HL-60/S4 treated with retinoic acid at 250 ng/mL for 4 days and 3 days (cell line): ENCODE measurements around the gene SLC38A11.
"Not testable (repeated sequence)": the region's sequence is repeated elsewhere in the genome, so short reads cannot be mapped to it uniquely, and the experiment has no call there.

Experiments used
- in situ Hi-C: fragments of 300-500 bp; cut with MboI; formaldehyde crosslinking; loops from 2 replicates; pipeline ENCODE4 v1.7.0; 2022; ENCODE audit warnings: low sequenced_read_pairs

Gene SLC38A11, protein sequence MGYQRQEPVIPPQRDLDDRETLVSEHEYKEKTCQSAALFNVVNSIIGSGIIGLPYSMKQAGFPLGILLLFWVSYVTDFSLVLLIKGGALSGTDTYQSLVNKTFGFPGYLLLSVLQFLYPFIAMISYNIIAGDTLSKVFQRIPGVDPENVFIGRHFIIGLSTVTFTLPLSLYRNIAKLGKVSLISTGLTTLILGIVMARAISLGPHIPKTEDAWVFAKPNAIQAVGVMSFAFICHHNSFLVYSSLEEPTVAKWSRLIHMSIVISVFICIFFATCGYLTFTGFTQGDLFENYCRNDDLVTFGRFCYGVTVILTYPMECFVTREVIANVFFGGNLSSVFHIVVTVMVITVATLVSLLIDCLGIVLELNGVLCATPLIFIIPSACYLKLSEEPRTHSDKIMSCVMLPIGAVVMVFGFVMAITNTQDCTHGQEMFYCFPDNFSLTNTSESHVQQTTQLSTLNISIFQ

DNA sequence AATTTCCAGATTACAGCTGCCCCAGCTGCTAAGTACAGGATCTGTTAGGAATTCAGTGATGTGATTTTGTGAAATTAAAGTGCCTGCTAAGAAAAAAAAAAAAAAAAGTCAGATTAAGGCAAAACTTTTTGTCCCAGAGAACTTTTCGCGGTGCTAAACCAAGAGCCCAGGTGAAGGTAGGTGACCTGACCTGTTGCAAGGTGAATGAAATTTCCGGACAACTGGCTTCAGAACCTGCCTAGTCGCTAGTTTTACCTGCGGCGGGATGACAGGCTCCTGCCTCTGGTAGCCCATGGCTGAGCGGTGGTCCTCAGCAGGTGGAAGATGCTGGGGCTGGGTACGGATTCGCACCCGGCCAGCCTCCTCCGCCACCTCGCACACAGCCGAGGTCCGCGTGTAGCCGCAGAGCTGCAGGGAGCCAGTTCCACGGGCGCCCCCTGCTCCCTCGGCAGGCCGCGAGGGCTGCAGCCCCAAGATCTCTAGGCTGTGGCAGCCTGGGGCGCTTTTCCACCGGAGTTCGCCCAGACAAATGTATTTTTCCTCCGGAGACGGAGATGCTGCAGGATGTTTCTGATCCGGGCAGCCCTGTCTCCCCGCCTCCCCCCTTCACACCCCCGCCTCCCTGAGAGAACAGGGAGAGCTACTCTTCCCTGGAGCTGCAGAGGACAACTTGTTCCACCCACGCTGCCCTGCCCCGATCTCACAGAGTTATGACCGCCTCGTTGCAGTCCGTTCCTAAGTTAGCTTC is at the start of gene SLC38A11:
Gene SLC38A11, minus strand, starts transcription at position 572 of the 748 bp plus-strand sequence. Its CDS starts 278 bp downstream, at position 294.
- in situ Hi-C loops = no loop called here

- in situ Hi-C loops = no loop called here
Measured at GRCh38 chr2:165003443-165004130, 48.3 kb upstream of the SLC38A11 start.

- in situ Hi-C loops = no loop called here
Measured at GRCh38 chr2:165002638-165003037, 47.3 kb upstream of the SLC38A11 start.

GRCh38 chr2:164994664-164995299 is 39.5 kb upstream of the SLC38A11 start:
- in situ Hi-C loops = not testable (repeated sequence)

- in situ Hi-C loops = no loop called here
Measured at GRCh38 chr2:164993287-164994016, 38.1 kb upstream of the SLC38A11 start.

DNA sequence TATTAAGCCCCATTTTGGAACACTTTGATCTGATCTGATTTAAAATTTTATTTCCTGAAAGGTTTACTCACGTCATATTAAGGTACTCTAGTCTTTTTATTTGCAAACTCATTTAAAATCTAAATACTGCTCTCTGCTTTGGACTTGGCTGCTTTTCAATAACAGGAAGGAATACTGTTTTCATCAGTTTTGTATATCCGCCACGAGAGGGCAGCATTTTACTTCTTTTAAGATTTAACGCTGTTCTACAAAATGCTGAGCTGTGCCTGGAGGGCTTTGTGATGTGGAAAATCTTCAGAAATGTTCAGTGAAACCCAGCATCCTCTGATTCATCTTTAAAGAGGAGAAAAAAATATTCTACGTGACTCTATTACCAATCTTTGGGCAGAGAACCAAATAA is 37.5 kb upstream of the SLC38A11 start:
- in situ Hi-C loops = no loop called here

GRCh38 chr2:164992093-164992454 is 36.7 kb upstream of the SLC38A11 start:
- in situ Hi-C loops = not testable (repeated sequence)

DNA sequence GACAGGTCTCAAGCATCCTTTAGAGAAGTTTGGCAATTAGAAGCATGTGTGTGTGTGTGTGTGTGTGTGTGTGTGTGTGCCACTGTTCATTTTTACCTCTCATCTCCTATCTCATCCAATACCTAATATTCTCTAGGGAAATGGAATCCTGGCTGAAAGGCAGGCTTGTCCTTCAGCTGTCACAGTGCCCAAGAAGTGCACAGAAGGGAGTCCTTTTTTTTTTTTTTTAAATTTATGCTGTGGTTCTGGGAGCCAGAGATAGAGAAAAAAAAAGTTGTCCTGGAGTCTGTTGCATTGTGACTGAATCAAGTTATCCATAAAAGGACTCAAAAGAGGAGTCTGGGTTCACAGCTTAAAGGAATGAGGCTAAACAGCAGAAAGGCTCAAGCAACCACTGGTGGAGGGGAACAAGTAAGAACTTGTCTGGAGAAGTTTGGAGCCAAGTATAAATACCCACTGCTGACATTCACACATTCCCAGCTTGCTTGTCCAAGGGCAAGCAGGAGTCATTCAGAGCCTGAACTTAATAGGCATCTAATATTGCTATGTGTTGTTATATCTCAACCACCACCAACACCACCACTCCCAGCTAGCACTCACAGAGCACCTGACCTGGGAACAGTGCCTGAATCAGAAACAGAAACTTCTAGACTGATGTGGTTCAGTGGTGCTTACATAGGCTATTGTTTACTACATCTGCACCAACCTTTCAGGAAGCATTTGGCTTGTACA is 36.2 kb upstream of the SLC38A11 start:
- in situ Hi-C loops = not testable (repeated sequence)

- in situ Hi-C loops = not testable (repeated sequence)
Measured at GRCh38 chr2:164990953-164991352, 35.6 kb upstream of the SLC38A11 start.

- in situ Hi-C loops = not testable (repeated sequence)
Measured at GRCh38 chr2:164988805-164989204, 33.5 kb upstream of the SLC38A11 start.

- in situ Hi-C loops = not testable (repeated sequence)
Measured at GRCh38 chr2:164986027-164986426, 30.7 kb upstream of the SLC38A11 start.

GRCh38 chr2:164984428-164984827 is 29.1 kb upstream of the SLC38A11 start:
- in situ Hi-C loops = no loop called here

DNA sequence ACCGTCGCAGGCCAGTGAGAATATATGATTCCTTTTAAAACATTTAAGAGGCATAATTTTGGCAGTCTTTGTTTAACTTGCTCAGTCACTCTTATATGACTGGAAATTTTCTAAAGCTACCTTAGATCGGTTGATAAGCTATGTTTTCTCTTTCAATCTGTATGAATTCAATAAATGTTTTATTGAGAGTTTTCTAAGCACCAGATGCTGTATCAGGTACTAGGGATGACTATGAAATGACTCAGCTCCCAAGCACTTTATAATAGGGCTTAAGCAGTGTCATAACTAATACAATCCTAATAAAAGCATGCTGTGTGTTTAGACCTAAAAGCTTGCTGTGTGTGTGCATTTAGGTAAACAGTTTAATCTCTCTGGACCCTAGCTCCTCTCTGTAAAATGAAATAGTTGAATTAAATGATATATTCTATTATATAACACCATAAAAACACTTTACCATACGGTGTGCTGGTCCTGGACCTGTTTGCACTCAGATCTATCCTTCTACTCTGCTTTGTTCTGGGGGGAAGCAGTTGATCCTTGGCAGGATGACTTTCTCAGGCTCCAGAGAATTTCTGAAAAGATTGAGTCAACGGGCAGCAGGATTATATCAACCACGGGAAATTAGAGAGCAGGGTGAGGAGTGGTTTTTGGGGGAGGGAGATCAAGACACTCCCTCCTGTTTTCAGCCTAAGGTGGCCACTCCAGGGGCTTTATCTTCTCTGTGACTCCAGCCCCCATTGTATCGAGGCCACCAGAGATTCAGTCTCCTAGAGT is 26.1 kb upstream of the SLC38A11 start:
- in situ Hi-C loops = no loop called here

DNA sequence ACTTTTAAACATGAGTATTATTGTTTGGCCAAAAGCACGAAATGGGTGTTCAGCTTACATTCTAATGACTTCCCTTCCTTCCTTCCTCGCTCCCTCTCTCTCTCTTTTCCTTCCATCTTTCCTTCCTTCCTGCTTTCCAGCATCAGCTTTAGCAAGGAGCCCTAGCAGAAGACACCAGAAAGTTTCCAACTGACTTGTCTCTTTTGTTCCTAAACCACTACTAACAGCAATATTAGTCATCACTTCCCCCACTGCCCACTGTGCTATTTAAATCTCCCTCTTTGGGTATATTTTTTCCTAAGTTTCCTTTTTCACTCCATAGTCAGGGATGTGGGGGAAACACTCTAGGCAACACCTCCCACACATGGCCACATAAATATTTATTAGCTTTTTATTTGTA is 25.4 kb upstream of the SLC38A11 start:
- in situ Hi-C loops = not testable (repeated sequence)

DNA sequence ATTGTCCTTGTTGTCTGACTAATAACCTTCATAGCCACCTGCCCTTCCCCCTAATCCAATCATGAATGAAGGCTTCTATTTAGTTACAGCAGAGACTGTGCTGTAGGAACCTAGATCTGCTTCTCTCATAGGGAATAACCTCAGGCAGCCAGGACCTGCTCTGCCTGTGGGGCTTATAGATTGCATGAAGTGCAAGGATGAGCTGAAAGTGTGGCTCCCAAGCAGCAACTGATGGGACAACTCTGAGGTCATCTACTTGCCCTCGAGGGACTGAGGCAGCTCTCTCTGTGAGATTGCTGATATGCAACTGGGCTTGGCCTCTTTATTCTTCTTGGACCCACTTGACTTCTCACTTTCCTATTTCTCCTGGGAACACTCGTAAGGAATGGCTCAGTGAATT is 23.8 kb upstream of the SLC38A11 start:
- in situ Hi-C loops = no loop called here

- in situ Hi-C loops = not testable (repeated sequence)
Measured at GRCh38 chr2:164976875-164977470, 21.6 kb upstream of the SLC38A11 start.

- in situ Hi-C loops = no loop called here
Measured at GRCh38 chr2:164976301-164976700, 21.0 kb upstream of the SLC38A11 start.

DNA sequence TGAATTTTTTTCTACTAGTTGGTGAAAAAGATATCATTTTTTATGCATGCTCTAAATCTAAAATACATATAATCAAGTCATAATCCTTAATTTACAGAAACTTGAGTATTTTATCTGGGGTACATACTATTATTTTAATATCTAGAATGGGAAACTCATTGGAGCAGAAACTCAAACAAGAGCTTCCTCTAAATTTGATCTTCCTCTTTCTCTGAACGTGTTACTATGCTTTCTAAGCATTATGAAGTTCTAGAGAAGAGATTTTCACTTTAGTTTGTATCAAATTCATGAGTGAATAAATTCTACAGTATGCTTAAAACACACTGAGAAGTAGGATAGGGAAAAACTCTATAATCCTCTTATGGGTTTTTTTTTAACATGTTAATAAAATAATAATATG is 20.6 kb upstream of the SLC38A11 start:
- in situ Hi-C loops = no loop called here
